ENCODE measurements around the gene BPHL.
"Not testable (repeated sequence)": the region's sequence is repeated elsewhere in the genome, so short reads cannot be mapped to it uniquely, and the experiment has no call there.

BPHL gene

GRCh38 chr6:3118353-3119039 is at the start of gene BPHL:
Gene BPHL, plus strand, starts transcription at chr6:3118711. Its CDS starts 30 bp downstream, at chr6:3118741.
- in situ Hi-C loops (cut with MboI; ENCODE audit: low sequenced_read_pairs): no loop called here

- in situ Hi-C loops (cut with MboI; ENCODE audit: low sequenced_read_pairs): no loop called here
These were observed 46.9 kb upstream of the BPHL start for GRCh38 chr6:3071568-3071967.

- in situ Hi-C loops (cut with MboI; ENCODE audit: low sequenced_read_pairs): no loop called here
These were observed 45.7 kb upstream of the BPHL start for GRCh38 chr6:3072798-3073197.

- in situ Hi-C loops (cut with MboI; ENCODE audit: low sequenced_read_pairs): no loop called here
These were observed 45.1 kb upstream of the BPHL start for GRCh38 chr6:3073382-3073781.

- in situ Hi-C loops (cut with MboI; ENCODE audit: low sequenced_read_pairs): no loop called here
These were observed 42.8 kb upstream of the BPHL start for GRCh38 chr6:3075772-3076113.

GRCh38 chr6:3076320-3076719 is 42.2 kb upstream of the BPHL start:
- in situ Hi-C loops (cut with MboI; ENCODE audit: low sequenced_read_pairs): no loop called here

- in situ Hi-C loops (cut with MboI; ENCODE audit: low sequenced_read_pairs): no loop called here
These were observed 41.1 kb upstream of the BPHL start for GRCh38 chr6:3077430-3077829.

- in situ Hi-C loops (cut with MboI; ENCODE audit: low sequenced_read_pairs): not testable (repeated sequence)
These were observed 39.6 kb upstream of the BPHL start for GRCh38 chr6:3078952-3079351.

- in situ Hi-C loops (cut with MboI; ENCODE audit: low sequenced_read_pairs): no loop called here
These were observed 38.8 kb upstream of the BPHL start for GRCh38 chr6:3079682-3080081.

- in situ Hi-C loops (cut with MboI; ENCODE audit: low sequenced_read_pairs): no loop called here
These were observed 36.6 kb upstream of the BPHL start for GRCh38 chr6:3081960-3082359.

- in situ Hi-C loops (cut with MboI; ENCODE audit: low sequenced_read_pairs): no loop called here
These were observed 33.4 kb upstream of the BPHL start for GRCh38 chr6:3085074-3085473.

- in situ Hi-C loops (cut with MboI; ENCODE audit: low sequenced_read_pairs): no loop called here
These were observed 32.1 kb upstream of the BPHL start for GRCh38 chr6:3086282-3086946.

- in situ Hi-C loops (cut with MboI; ENCODE audit: low sequenced_read_pairs): no loop called here
These were observed 30.1 kb upstream of the BPHL start for GRCh38 chr6:3088446-3088845.

- in situ Hi-C loops (cut with MboI; ENCODE audit: low sequenced_read_pairs): no loop called here
These were observed 29.5 kb upstream of the BPHL start for GRCh38 chr6:3088968-3089367.

GRCh38 chr6:3090013-3090412 is 28.5 kb upstream of the BPHL start:
- in situ Hi-C loops (cut with MboI; ENCODE audit: low sequenced_read_pairs): no loop called here

- in situ Hi-C loops (cut with MboI; ENCODE audit: low sequenced_read_pairs): no loop called here
These were observed 23.7 kb upstream of the BPHL start for GRCh38 chr6:3094815-3095214.

- in situ Hi-C loops (cut with MboI; ENCODE audit: low sequenced_read_pairs): no loop called here
These were observed 15.6 kb upstream of the BPHL start for GRCh38 chr6:3102875-3103274.

- in situ Hi-C loops (cut with MboI; ENCODE audit: low sequenced_read_pairs): no loop called here
These were observed 9.6 kb upstream of the BPHL start for GRCh38 chr6:3108746-3109414.

GRCh38 chr6:3109761-3110160 is 8.8 kb upstream of the BPHL start:
- in situ Hi-C loops (cut with MboI; ENCODE audit: low sequenced_read_pairs): no loop called here

GRCh38 chr6:3114377-3114776 is 4.1 kb upstream of the BPHL start:
- in situ Hi-C loops (cut with MboI; ENCODE audit: low sequenced_read_pairs): no loop called here

- in situ Hi-C loops (cut with MboI; ENCODE audit: low sequenced_read_pairs): no loop called here
These were observed 579 bp upstream of the BPHL start for GRCh38 chr6:3117912-3118352.

- in situ Hi-C loops (cut with MboI; ENCODE audit: low sequenced_read_pairs): no loop called here
These were observed 671 bp downstream of the BPHL start for GRCh38 chr6:3119040-3119723.

Measured in HL-60/S4 (cell line).